Fibroblast of peridontal ligament (primary cell): ENCODE measurements around the gene DNAH14.
"Not testable (repeated sequence)": the region's sequence is repeated elsewhere in the genome, so short reads cannot be mapped to it uniquely, and the experiment has no call there.

ENCODE experiments used
- DNase-seq: peaks from one replicate; pipeline ENCODE4 v3.0.0-alpha.2; 2010; ENCODE audit errors: extremely low read depth

Gene DNAH14

GRCh38 chr1:224921354-224921753 is 8.1 kb upstream of the DNAH14 start:
- DNase-seq, result no peak

GRCh38 chr1:224922404-224923164 is 6.9 kb upstream of the DNAH14 start:
- DNase-seq, result peak; percentile 55

GRCh38 chr1:224923726-224924125 is 5.7 kb upstream of the DNAH14 start:
- no peak for DNase-seq

GRCh38 chr1:224927631-224928030 is 1.8 kb upstream of the DNAH14 start:
- DNase-seq, result not testable (repeated sequence)

- no peak for DNase-seq
Measured at GRCh38 chr1:224928906-224929305, 569 bp upstream of the DNAH14 start.

- no peak for DNase-seq
Measured at GRCh38 chr1:224931605-224932004, 2.1 kb downstream of the DNAH14 start.

- no peak for DNase-seq
Measured at GRCh38 chr1:224932607-224933249, 3.3 kb downstream of the DNAH14 start.

GRCh38 chr1:224933584-224933983 is 4.1 kb downstream of the DNAH14 start:
- no peak for DNase-seq

- no peak for DNase-seq
Measured at GRCh38 chr1:224938652-224939051, 9.2 kb downstream of the DNAH14 start.

GRCh38 chr1:224939844-224940425 is 10.5 kb downstream of the DNAH14 start:
- peak; percentile 15 for DNase-seq

- DNase-seq, result not testable (repeated sequence)
Measured at GRCh38 chr1:224940735-224941134, 11.3 kb downstream of the DNAH14 start.

- not testable (repeated sequence) for DNase-seq
Measured at GRCh38 chr1:224945651-224946348, 16.3 kb downstream of the DNAH14 start.

- DNase-seq, result not testable (repeated sequence)
Measured at GRCh38 chr1:224946349-224946691, 16.8 kb downstream of the DNAH14 start.

GRCh38 chr1:224957696-224958095 is 28.2 kb downstream of the DNAH14 start:
- DNase-seq, result no peak

- DNase-seq, result no peak
Measured at GRCh38 chr1:224958490-224958889, 29.0 kb downstream of the DNAH14 start.

GRCh38 chr1:224959115-224959514 is 29.6 kb downstream of the DNAH14 start:
- no peak for DNase-seq

GRCh38 chr1:224959656-224960055 is 30.2 kb downstream of the DNAH14 start:
- DNase-seq, result no peak

- DNase-seq, result no peak
Measured at GRCh38 chr1:224980181-224980580, 50.7 kb downstream of the DNAH14 start.

- DNase-seq, result not testable (repeated sequence)
Measured at GRCh38 chr1:224981922-224982354, 52.5 kb downstream of the DNAH14 start.

- DNase-seq, result no peak
Measured at GRCh38 chr1:224988042-224988441, 58.6 kb downstream of the DNAH14 start.

GRCh38 chr1:224989615-224990014 is 60.1 kb downstream of the DNAH14 start:
- DNase-seq, result no peak

- DNase-seq, result not testable (repeated sequence)
Measured at GRCh38 chr1:224991550-224991949, 62.1 kb downstream of the DNAH14 start.
